HepG2 (cell line): Measurements from ENCODE around the gene IFNL1. TPM values are rescaled to one million over a fixed set of nuclear protein-coding genes. Genes with fewer than 3 reads are reported as not detected.

Source experiments
- ATAC-seq: fragments of 200-7000 bp; cut with Tn5 transposase; 3 replicates; pipeline ENCODE4 v1.9.1; 2020; ENCODE audit warnings: mild to moderate bottlenecking, moderate library complexity
- BruUV-seq: library from RNA; stranded (reverse); fragments of 400-500 nt; replicated peaks from 2 replicates; lab custom pipeline; 2021; lab: Mats Ljungman, UMichigan
- CTCF ChIA-PET: fragments of 300-600 bp; formaldehyde crosslinking; extraction: SDS; loops from one replicate; lab custom pipeline; 2021; ENCODE audit warnings: low total read pairs, inconsistent platforms, low intra/inter-chr PET ratio; lab: Yijun Ruan, JAX
- POLR2A ChIA-PET: fragments of 350-600 bp; sonication (Branson Sonifier 250); formaldehyde crosslinking; loops from one replicate; lab custom pipeline; 2020; ENCODE audit warnings: antibody characterized with exemption, inconsistent platforms; lab: Yijun Ruan, JAX
- DNase-seq: peaks from one replicate; pipeline ENCODE4 v3.0.0-alpha.2; 2015; ENCODE audit warnings: low spot score
- FAIRE-seq: peaks from 3 replicates; lab custom pipeline; 2011; peaks lifted over from hg19 to GRCh38; lab: Jason Lieb, UNC
- H2AFZ ChIP-seq: one replicate; pipeline ENCODE4 v1.6.1; 2011; ENCODE audit warnings: low read length, inconsistent platforms
- H3K27ac ChIP-seq: fragments of 300-600 bp; 3 replicates; pipeline ENCODE4 v1.8.0; 2011; ENCODE audit warnings: mixed run types, mild to moderate bottlenecking, mixed read lengths, low read length, inconsistent platforms; ENCODE audit not compliant: insufficient read depth; ENCODE audit errors: extremely low read length
- H3K27me3 ChIP-seq, 2 experiments: fragments of 200-600 bp in 1 of 2; 2 replicates in 1 of 2; 3 replicates in 1 of 2; pipeline versions ENCODE4 v1.6.0 to v1.8.0; 2011; ENCODE audit warnings: low read length in 2 of 2, mild to moderate bottlenecking in 2 of 2, moderate library complexity in 2 of 2, inconsistent platforms in 1 of 2; ENCODE audit not compliant: insufficient read depth in 2 of 2, control insufficient read depth in 1 of 2
- H3K36me3 ChIP-seq, 2 experiments: fragments of 200-600 bp in 1 of 2; replicated peaks in 1 of 2; 2 replicates in 1 of 2; 3 replicates in 1 of 2; pipeline versions ENCODE4 v1.5.1 to v1.8.0; 2011; ENCODE audit warnings: low read length in 2 of 2, inconsistent platforms in 1 of 2; ENCODE audit not compliant: insufficient read depth in 2 of 2, control insufficient read depth in 1 of 2
- H3K4me1 ChIP-seq: 2 replicates; pipeline ENCODE4 v1.5.1; 2012; ENCODE audit warnings: low read length, inconsistent platforms; ENCODE audit not compliant: insufficient read depth
- H3K4me2 ChIP-seq: 2 replicates; pipeline ENCODE4 v1.6.0; 2011; ENCODE audit warnings: low read depth, low read length, inconsistent platforms
- H3K4me3 ChIP-seq, 3 experiments: fragments of 200-600 bp in 1 of 3; sonication (generic), shearing (Covaris generic) in 1 of 3; replicated peaks in 1 of 3; 2 replicates each; pipeline ENCODE4 v1.5.1; 2011 to 2016; ENCODE audit warnings: low read length in 3 of 3, inconsistent platforms in 2 of 3, low read depth in 2 of 3, mild to moderate bottlenecking in 2 of 3, control low read depth in 1 of 3, mixed read lengths in 1 of 3; ENCODE audit not compliant: insufficient read depth in 1 of 3
- H3K79me2 ChIP-seq: one replicate; pipeline ENCODE4 v1.6.1; 2011; ENCODE audit warnings: low read length, inconsistent platforms; ENCODE audit not compliant: insufficient read depth
- H3K9ac ChIP-seq: 2 replicates; pipeline ENCODE4 v1.6.0; 2011; ENCODE audit warnings: mild to moderate bottlenecking, low read depth, low read length, inconsistent platforms; ENCODE audit not compliant: insufficient read depth
- H3K9me3 ChIP-seq: 2 replicates; pipeline ENCODE4 v1.5.1; 2012; ENCODE audit warnings: mild to moderate bottlenecking, low read length
- H4K20me1 ChIP-seq: 2 replicates; pipeline ENCODE4 v1.6.0; 2011; ENCODE audit warnings: inconsistent platforms, mild to moderate bottlenecking, low read length, moderate library complexity; ENCODE audit not compliant: insufficient read depth
- KDM6A ChIP-seq: IDR thresholded peaks from 2 replicates; pipeline ENCODE4 v1.6.1; 2016; ENCODE audit warnings: low read depth
- PAXIP1 ChIP-seq: sonication (generic); formaldehyde crosslinking; conservative IDR thresholded peaks from 2 replicates; pipeline ENCODE4 v1.4.0; 2020; ENCODE audit warnings: mild to moderate bottlenecking, missing genetic modification reagents, moderate library complexity
- RBFOX2 ChIP-seq: fragments of 200-400 bp; formaldehyde crosslinking; IDR thresholded peaks from 2 replicates; pipeline ENCODE4 v1.6.1; 2017; ENCODE audit warnings: low read depth, mild to moderate bottlenecking, low read length
- SNAPC5 ChIP-seq: sonication (generic); formaldehyde crosslinking; IDR thresholded peaks from 2 replicates; pipeline ENCODE4 v1.8.1; 2023; ENCODE audit warnings: mild to moderate bottlenecking, missing genetic modification reagents, borderline replicate concordance
- SOX6 ChIP-seq, 2 experiments: fragments of 450-650 bp in 1 of 2; sonication (generic) in 1 of 2; formaldehyde crosslinking in 1 of 2; IDR thresholded peaks; 2 replicates each; pipeline versions ENCODE4 v1.4.0 to v1.6.1; 2017 to 2020; ENCODE audit warnings: antibody characterized with exemption in 1 of 2, mild to moderate bottlenecking in 1 of 2, missing genetic modification reagents in 1 of 2
- TBP ChIP-seq: sonication (generic); formaldehyde crosslinking; IDR thresholded peaks from 2 replicates; pipeline ENCODE4 v1.5.0; 2020; ENCODE audit warnings: missing genetic modification reagents
- ZGPAT ChIP-seq: IDR thresholded peaks from 2 replicates; pipeline ENCODE4 v1.6.1; 2016; ENCODE audit warnings: mild to moderate bottlenecking
- ZNF180 ChIP-seq: sonication (generic); formaldehyde crosslinking; IDR thresholded peaks from 2 replicates; pipeline ENCODE4 v1.4.0; 2020; ENCODE audit warnings: low read depth, missing genetic modification reagents, borderline replicate concordance
- ZNF281 ChIP-seq: sonication (generic); formaldehyde crosslinking; IDR thresholded peaks from 2 replicates; pipeline ENCODE4 v1.4.0; 2020; ENCODE audit warnings: missing genetic modification reagents, borderline replicate concordance
- ZNF44 ChIP-seq: sonication (generic); formaldehyde crosslinking; IDR thresholded peaks from 2 replicates; pipeline ENCODE4 v1.5.1; 2020; ENCODE audit warnings: mild to moderate bottlenecking, missing genetic modification reagents
- ZNF460 ChIP-seq: sonication (generic); formaldehyde crosslinking; IDR thresholded peaks from 2 replicates; pipeline ENCODE4 v1.5.1; 2020; ENCODE audit warnings: missing genetic modification reagents, mild to moderate bottlenecking, borderline replicate concordance
- ZNF770 ChIP-seq: sonication (generic); formaldehyde crosslinking; IDR thresholded peaks from 2 replicates; pipeline ENCODE4 v1.5.0; 2020; ENCODE audit warnings: mild to moderate bottlenecking, missing genetic modification reagents
- ZNF772 ChIP-seq: sonication (generic); formaldehyde crosslinking; IDR thresholded peaks from 2 replicates; pipeline ENCODE4 v1.5.0; 2020; ENCODE audit warnings: mild to moderate bottlenecking, missing genetic modification reagents
- ZNF773 ChIP-seq: sonication (generic); formaldehyde crosslinking; IDR thresholded peaks from 2 replicates; pipeline ENCODE4 v1.4.0; 2020; ENCODE audit warnings: missing genetic modification reagents, borderline replicate concordance
- ZSCAN22 ChIP-seq: sonication (generic); formaldehyde crosslinking; IDR thresholded peaks from 2 replicates; pipeline ENCODE4 v1.4.0; 2020; ENCODE audit warnings: mild to moderate bottlenecking, missing genetic modification reagents
- WGBS: methylation state at CpG from one replicate; pipeline ENCODE4 v1.1.6; 2017; ENCODE audit warnings: low lambda C conversion rate; 5-methylcytosine and 5-hydroxymethylcytosine counted together
- in situ Hi-C: cut with HindIII; loops from 2 replicates; pipeline ENCODE4 v1.10.0; 2017; ENCODE audit warnings: low pct_unique_long_range_greater_than_20kb; ENCODE audit not compliant: extremely low pct_ligation_motif_present
- intact Hi-C: fragments of 100-400 bp; cut with micrococcal nuclease; formaldehyde crosslinking; loops from one replicate; pipeline ENCODE4 v1.10.0; 2022; ENCODE audit not compliant: unreplicated experiment
- polyA plus RNA-seq, 8 experiments: library from polyadenylated mRNA; depleted of rRNA in 3 of 8; stranded (reverse) in 7 of 8; unstranded in 1 of 8; fragments of >200 nt; fragmentation: Illumina TruSeq in 4 of 8; extraction: Trizol in 4 of 8; gene quantifications; 2 replicates each; pipeline versions ENCODE4 v1.2.1 to v1.2.3, GENCODE V29; 2011 to 2016; ENCODE audit warnings: low read depth in 4 of 8, missing spikeins in 1 of 8, mixed read lengths in 1 of 8; ENCODE audit not compliant: insufficient read depth in 1 of 8
- total RNA-seq, 5 experiments: library from RNA; depleted of rRNA; stranded (reverse); fragments of >200 nt; fragmentation: Illumina TruSeq; extraction: Trizol; gene quantifications; 2 replicates each; pipeline ENCODE4 v1.2.3, GENCODE V29; 2016; ENCODE audit warnings: low read depth in 1 of 5

Gene IFNL1
- total and polyA plus RNA-seq, 2 of the 13 experiments (the other 11 are each of a cell fraction or from before 2014, with no cell fraction given) = not detected

GRCh38 chr19:39319892-39320248, 23.7 kb downstream of the IFNL1 start:
- peaks cover 0 to 22% of the 10 kb centered on the region in 2 experiments; a peak in 2 of 5 replicates for H3K27me3 ChIP-seq
- POLR2A ChIA-PET = no interaction called here
- no peak for DNase-seq
- TF ChIP-seq ZGPAT (no peak), TBP (CRISPR knock-in tag) (no peak), ZNF281 (CRISPR knock-in tag) (no peak), ZNF460 (no peak), SOX6 (IDR thresholded peaks at IDR 0.05) (no peak), SOX6 (CRISPR knock-in tag; IDR thresholded peaks at IDR 0.05) (no peak), ZNF180 (no peak), SNAPC5 (CRISPR knock-in tag) (no peak), RBFOX2 (no peak), ZSCAN22 (no peak), ZNF770 (CRISPR knock-in tag) (no peak), ZNF773 (no peak), ZNF772 (no peak), ZNF44 (CRISPR knock-in tag) (no peak), PAXIP1 (no peak), KDM6A (CRISPR knock-in tag) (no peak)
- TF ChIP-seq, all 625 proteins: peak for 0
- Histone ChIP-seq H4K20me1 (no peaks in the 10 kb centered on the region), H3K36me3 (no peaks in the 10 kb centered on the region), H3K4me1 (peaks cover 14% of the 10 kb centered on the region), H3K4me3 (peak overlapping the region; percentile 49 to 84 (median 74); a peak in 5 of 6 replicates), H3K9ac (peak overlapping the region; percentile 46; the same call in 1 of the 2 replicates), H3K9me3 (no peaks in the 10 kb centered on the region), H3K27ac (no peak overlapping the region), H2AFZ (no peak overlapping the region), H3K4me2 (peak overlapping the region; percentile 98), H3K79me2 (no peaks in the 10 kb centered on the region)
- WGBS = no CpG with 5 or more reads among the region's 16 CpGs
- no peak for FAIRE-seq
- in situ Hi-C loops = no loop called here
- ATAC-seq = no peak
- CTCF ChIA-PET = no interaction called here
- BruUV-seq = no TSS peak
- intact Hi-C loops = loop anchor here (5.0 kb wide), 1 partner anchor 358 kb away; no protein-coding TSS in a partner anchor
